Keratinocyte (primary cell): ENCODE results near the gene CARMIL1.

ENCODE experiments used
- EZH2 ChIP-seq: IDR thresholded peaks from one replicate; pipeline ENCODE4 v1.6.1; 2012; ENCODE audit warnings: inconsistent platforms, mild to moderate bottlenecking, low read length, moderate library complexity
- TF ChIP-seq, protein P1 (sequence below), 3 experiments: IDR thresholded peaks in 1 of 3; conservative IDR thresholded peaks in 1 of 3; optimal IDR thresholded peaks in 1 of 3; 2 replicates in 2 of 3; 3 replicates in 1 of 3; pipeline versions ENCODE3 to v1.5.1; 2011; ENCODE audit warnings: low read length in 3 of 3, mild to moderate bottlenecking in 3 of 3, moderate library complexity in 2 of 3, control low read depth in 1 of 3, inconsistent platforms in 1 of 3; ENCODE audit not compliant: insufficient read depth in 2 of 3; ENCODE audit errors: extremely low read depth in 1 of 3

DNA sequence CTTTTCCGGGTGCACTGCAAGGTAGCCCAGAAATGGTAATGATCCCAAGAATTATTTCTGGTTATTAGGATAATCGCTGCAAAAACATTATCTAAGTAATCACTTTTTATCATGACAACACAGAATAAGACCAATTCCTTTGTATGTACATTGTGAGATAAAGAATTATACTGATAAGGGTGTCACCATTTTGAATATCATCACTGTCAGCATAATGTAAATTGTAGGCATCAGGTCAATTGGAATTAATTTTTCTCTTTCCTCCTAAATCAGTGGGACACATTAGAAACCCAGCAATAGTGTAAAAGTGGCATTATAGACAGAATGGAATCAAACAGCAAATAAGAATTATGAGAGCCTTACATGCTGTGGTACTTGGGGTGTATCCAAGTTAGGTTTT is 189.7 kb downstream of the CARMIL1 start:
- TF ChIP-seq, protein P1, sequence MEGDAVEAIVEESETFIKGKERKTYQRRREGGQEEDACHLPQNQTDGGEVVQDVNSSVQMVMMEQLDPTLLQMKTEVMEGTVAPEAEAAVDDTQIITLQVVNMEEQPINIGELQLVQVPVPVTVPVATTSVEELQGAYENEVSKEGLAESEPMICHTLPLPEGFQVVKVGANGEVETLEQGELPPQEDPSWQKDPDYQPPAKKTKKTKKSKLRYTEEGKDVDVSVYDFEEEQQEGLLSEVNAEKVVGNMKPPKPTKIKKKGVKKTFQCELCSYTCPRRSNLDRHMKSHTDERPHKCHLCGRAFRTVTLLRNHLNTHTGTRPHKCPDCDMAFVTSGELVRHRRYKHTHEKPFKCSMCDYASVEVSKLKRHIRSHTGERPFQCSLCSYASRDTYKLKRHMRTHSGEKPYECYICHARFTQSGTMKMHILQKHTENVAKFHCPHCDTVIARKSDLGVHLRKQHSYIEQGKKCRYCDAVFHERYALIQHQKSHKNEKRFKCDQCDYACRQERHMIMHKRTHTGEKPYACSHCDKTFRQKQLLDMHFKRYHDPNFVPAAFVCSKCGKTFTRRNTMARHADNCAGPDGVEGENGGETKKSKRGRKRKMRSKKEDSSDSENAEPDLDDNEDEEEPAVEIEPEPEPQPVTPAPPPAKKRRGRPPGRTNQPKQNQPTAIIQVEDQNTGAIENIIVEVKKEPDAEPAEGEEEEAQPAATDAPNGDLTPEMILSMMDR (optimal IDR thresholded peaks at IDR 0.05 in 1 of 3, IDR thresholded peaks at IDR 0.05 in 1 of 3, conservative IDR thresholded peaks at IDR 0.05 in 1 of 3; ENCODE audit: extremely low read depth in 1 of 3, insufficient read depth in 2 of 3, low read length in 3 of 3): no peak
- no peak for TF ChIP-seq EZH2
